ENCODE results near the gene NPAS3. TPM values are rescaled to one million over a fixed set of nuclear protein-coding genes. Genes with fewer than 3 reads are reported as not detected.

Gene NPAS3
- total RNA-seq, 1 experiment from 2014 or later, result not detected

GRCh38 chr14:33809396-33809981 is 870.8 kb downstream of the NPAS3 start:
- DNase-seq (ENCODE audit: low read depth, low spot score), result no peak
- no peaks in the 10 kb centered on the region for H3K9me2 ChIP-seq (ENCODE audit: insufficient read depth)
- H3K27me3 ChIP-seq (ENCODE audit: insufficient read depth, low read length), result peaks cover 7% of the 10 kb centered on the region
- H3K9me3 ChIP-seq (ENCODE audit: control insufficient read depth in 1 of 2, insufficient read depth in 1 of 2, low read depth in 1 of 2, low read length in 2 of 2), result no peaks in the 10 kb centered on the region
- no peak overlapping the region for H3K27ac ChIP-seq (ENCODE audit: low read depth, low read length)
- no peak overlapping the region for H3K4me2 ChIP-seq (ENCODE audit: low read length)
- H2AFZ ChIP-seq (ENCODE audit: low read depth, low read length, poor library complexity, severe bottlenecking), result no peak overlapping the region
- H3K79me2 ChIP-seq (ENCODE audit: insufficient read depth, low read length), result no peaks in the 10 kb centered on the region
- no peaks in the 10 kb centered on the region for H3K36me3 ChIP-seq (ENCODE audit: control insufficient read depth in 1 of 2, insufficient read depth in 2 of 2, low read length in 2 of 2)
- no TSS peak for BruUV-seq (replicated peaks)
- intact Hi-C loops (cut with micrococcal nuclease), result no loop called here
- H3K4me3 ChIP-seq (replicated peaks in 1 of 2; ENCODE audit: low read depth in 1 of 2, low read length in 2 of 2), result no peak overlapping the region
- H3K9ac ChIP-seq (ENCODE audit: low read length), result no peak overlapping the region
- ChIA-PET POLR2A (no interaction called here), CTCF (no interaction called here), RAD21 (ENCODE audit: low non-redundant PET in 1 of 2, low total read pairs in 2 of 2, uncharacterized antibody in 2 of 2, unreplicated experiment in 2 of 2) (no interaction called here)
- H3K4me1 ChIP-seq (ENCODE audit: control insufficient read depth in 1 of 2, insufficient read depth in 2 of 2, low read length in 2 of 2), result no peaks in the 10 kb centered on the region
- ATAC-seq, result no peak
- TF ChIP-seq YY1 (IDR thresholded peaks at IDR 0.05; ENCODE audit: extremely low read depth, insufficient replicate concordance, low read depth, low read length) (no peak), POLR2AphosphoS5 (IDR thresholded peaks at IDR 0.05; ENCODE audit: low read depth, low read length) (no peak), ZFX (IDR thresholded peaks at IDR 0.05) (no peak), SP1 (IDR thresholded peaks at IDR 0.05; ENCODE audit: low read depth) (no peak), EZH2phosphoT487 (IDR thresholded peaks at IDR 0.05; ENCODE audit: borderline replicate concordance) (no peak), EGR1 (IDR thresholded peaks at IDR 0.05; ENCODE audit: low read depth) (no peak), SRF (IDR thresholded peaks at IDR 0.05; ENCODE audit: low read depth) (no peak), CEBPB (IDR thresholded peaks at IDR 0.05; ENCODE audit: low read depth) (no peak), ATF3 (IDR thresholded peaks at IDR 0.05) (no peak), ZNF274 (IDR thresholded peaks at IDR 0.05; ENCODE audit: low read depth, low read length) (no peak), ZBTB33 (IDR thresholded peaks at IDR 0.05; ENCODE audit: extremely low read depth, insufficient replicate concordance, low read length) (no peak)
- H4K20me1 ChIP-seq (ENCODE audit: insufficient read depth), result no peaks in the 10 kb centered on the region
